ENCODE measurements around the gene PARD3. TPM values are rescaled to one million over a fixed set of nuclear protein-coding genes. Genes with fewer than 3 reads are reported as not detected.

PARD3 gene
- total RNA-seq, 3 donors from 2014 or later: 48.2 to 93.7 (median 60.6) TPM

DNA sequence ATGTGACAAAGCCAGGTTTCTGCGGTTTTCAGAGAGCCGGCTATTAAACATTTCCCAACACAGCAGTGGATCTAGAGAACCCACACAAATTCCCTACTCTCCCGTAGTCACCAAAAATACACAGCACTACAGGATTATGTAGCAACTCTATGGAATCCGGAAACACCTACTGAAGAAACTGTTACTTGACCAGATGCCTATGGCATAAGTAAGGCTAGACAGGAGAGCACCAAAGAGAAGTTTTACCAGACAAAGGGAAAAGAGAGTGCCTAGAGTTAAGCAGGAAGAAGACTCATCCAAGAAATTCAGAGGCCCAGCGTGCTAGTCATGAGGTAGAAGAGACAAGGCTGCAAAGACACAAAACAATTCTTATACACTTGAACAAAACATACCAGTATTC lies 321.1 kb downstream of the PARD3 start:
- Histone ChIP-seq H3K36me3 (no peaks in the 10 kb centered on the region), H3K4me3 (no peak overlapping the region), H3K27me3 (no peaks in the 10 kb centered on the region), H3K27ac (no peak overlapping the region), H3K9me3 (no peaks in the 10 kb centered on the region), H3K4me1 (no peaks in the 10 kb centered on the region)
- no peak for DNase-seq (ENCODE audit: low spot score in 2 of 2)
- TF ChIP-seq POLR2A (IDR thresholded peaks at IDR 0.05): no peak
- no peak for TF ChIP-seq POLR2AphosphoS5 (IDR thresholded peaks at IDR 0.05)
- TF ChIP-seq, protein P1, sequence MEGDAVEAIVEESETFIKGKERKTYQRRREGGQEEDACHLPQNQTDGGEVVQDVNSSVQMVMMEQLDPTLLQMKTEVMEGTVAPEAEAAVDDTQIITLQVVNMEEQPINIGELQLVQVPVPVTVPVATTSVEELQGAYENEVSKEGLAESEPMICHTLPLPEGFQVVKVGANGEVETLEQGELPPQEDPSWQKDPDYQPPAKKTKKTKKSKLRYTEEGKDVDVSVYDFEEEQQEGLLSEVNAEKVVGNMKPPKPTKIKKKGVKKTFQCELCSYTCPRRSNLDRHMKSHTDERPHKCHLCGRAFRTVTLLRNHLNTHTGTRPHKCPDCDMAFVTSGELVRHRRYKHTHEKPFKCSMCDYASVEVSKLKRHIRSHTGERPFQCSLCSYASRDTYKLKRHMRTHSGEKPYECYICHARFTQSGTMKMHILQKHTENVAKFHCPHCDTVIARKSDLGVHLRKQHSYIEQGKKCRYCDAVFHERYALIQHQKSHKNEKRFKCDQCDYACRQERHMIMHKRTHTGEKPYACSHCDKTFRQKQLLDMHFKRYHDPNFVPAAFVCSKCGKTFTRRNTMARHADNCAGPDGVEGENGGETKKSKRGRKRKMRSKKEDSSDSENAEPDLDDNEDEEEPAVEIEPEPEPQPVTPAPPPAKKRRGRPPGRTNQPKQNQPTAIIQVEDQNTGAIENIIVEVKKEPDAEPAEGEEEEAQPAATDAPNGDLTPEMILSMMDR (IDR thresholded peaks at IDR 0.05): no peak
- intact Hi-C loops (cut with DNase I; ENCODE audit: low total_unique reads): no loop called here

DNA sequence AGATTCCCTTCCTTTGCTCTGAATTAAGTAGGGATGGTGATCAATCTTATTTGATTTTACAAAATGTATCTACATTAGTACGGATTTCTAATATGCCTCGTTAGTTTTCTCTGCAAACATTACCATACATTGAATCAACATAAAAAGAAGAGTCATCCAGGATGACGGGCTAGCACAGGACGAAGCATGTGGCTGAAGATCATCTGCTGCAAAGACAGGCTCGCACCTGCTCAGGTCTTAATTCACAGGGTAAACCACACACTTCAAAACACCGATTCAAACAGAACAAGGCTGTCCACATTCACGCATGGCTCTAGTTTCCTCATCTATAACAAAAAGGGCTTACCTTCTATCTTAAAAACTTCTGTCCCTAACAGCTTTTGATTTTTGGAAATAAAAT lies 323.0 kb downstream of the PARD3 start:
- no peak overlapping the region for H3K4me3 ChIP-seq
- intact Hi-C loops (cut with DNase I; ENCODE audit: low total_unique reads): no loop called here
- no peak for DNase-seq (ENCODE audit: low spot score in 2 of 2)
- no peaks in the 10 kb centered on the region for H3K4me1 ChIP-seq
- H3K27ac ChIP-seq: no peak overlapping the region
- no peaks in the 10 kb centered on the region for H3K27me3 ChIP-seq
- no peaks in the 10 kb centered on the region for H3K36me3 ChIP-seq
- H3K9me3 ChIP-seq: no peaks in the 10 kb centered on the region
- TF ChIP-seq, protein P1 (IDR thresholded peaks at IDR 0.05): no peak
- no peak for TF ChIP-seq POLR2A (IDR thresholded peaks at IDR 0.05)

DNA sequence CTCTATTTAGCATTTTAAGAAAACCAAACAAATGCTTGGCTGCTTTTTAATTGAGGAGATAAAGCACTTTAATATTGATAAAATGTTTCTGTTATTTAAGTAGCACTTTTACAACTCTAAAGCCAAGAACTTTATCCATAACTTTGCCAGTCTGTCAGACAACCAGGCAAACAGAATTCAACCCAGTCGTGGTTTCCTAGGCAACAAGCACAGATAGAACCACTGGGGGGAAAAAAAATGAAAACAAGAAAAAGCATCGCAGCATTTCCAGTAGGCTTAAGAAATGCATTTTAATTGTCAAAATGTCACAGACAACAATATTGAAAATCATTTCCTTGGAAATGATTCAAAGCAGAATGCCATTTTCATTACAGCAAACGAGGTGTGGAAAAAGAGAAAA lies 323.4 kb downstream of the PARD3 start:
- H3K4me3 ChIP-seq: no peak overlapping the region
- intact Hi-C loops (cut with DNase I; ENCODE audit: low total_unique reads): no loop called here
- TF ChIP-seq POLR2A (IDR thresholded peaks at IDR 0.05) (no peak), POLR2AphosphoS5 (IDR thresholded peaks at IDR 0.05) (no peak)
- TF ChIP-seq, protein P1 (IDR thresholded peaks at IDR 0.05): no peak
- no peak overlapping the region for H3K27ac ChIP-seq
- H3K9me3 ChIP-seq: no peaks in the 10 kb centered on the region
- H3K36me3 ChIP-seq: no peaks in the 10 kb centered on the region
- no peaks in the 10 kb centered on the region for H3K27me3 ChIP-seq
- DNase-seq (ENCODE audit: low spot score in 2 of 2): no peak
- H3K4me1 ChIP-seq: no peaks in the 10 kb centered on the region

DNA sequence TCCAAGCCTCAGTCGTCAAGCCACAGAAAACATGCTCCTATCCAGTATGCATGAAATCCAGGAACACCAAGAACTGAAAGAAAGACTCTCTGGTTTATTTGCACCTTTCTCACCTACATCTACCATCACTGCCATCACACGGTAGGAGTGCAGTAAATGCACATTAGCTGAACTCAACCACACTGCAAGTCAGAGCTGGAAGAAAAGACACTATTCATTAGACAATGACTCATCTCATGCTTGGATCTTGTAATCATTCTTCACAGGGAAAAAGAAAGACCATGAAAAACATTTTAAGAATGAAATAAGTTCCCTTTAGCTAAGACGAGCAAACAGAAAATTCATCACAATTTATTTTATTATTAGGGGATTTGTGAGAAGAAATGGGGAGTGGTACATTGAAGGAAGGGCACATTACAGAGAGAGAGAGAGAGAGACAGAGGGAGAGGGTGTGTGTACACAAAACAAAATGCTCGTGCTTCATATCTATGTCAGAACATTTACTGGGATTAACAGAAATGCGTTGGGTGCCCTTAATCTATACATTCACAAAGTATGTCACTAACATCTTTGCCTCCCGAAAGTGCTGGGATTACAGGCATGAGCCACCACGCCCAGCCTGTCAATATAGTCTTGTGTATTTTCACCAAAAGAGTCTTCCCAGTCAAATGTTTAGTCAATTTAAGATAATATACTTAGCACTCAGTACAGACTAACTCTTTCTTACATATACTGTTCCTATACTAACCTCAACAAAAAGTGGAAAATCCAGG lies 324.9 kb downstream of the PARD3 start:
- intact Hi-C loops (cut with DNase I; ENCODE audit: low total_unique reads): no loop called here
- no peak for TF ChIP-seq POLR2AphosphoS5 (IDR thresholded peaks at IDR 0.05)
- TF ChIP-seq, protein P1 (IDR thresholded peaks at IDR 0.05): no peak
- TF ChIP-seq POLR2A (IDR thresholded peaks at IDR 0.05): no peak
- peak overlapping the region; percentile 61 to 75 for H3K27ac ChIP-seq

DNA sequence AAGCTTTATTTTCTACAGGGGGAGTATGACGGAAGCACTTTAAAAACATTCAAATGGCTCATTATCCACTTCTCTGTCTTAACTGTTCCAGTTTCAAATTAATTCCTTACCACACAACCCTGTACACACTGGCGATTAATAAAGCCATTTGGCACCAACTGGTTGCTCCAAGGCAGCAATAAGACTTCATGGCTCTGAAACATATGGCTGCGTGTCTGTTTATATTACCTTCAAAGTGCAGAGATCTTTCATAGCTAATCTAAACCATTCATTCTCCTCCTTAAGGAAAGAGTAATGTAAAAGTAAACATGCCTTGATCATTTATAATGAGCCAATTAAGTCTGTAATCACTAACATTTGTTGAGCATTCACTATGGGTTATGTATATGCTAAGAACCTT lies 325.7 kb downstream of the PARD3 start:
- no peak for DNase-seq (ENCODE audit: low spot score in 2 of 2)
- Histone ChIP-seq H3K9me3 (no peaks in the 10 kb centered on the region), H3K27ac (no peak overlapping the region), H3K4me3 (no peak overlapping the region), H3K27me3 (no peaks in the 10 kb centered on the region), H3K4me1 (no peaks in the 10 kb centered on the region), H3K36me3 (no peaks in the 10 kb centered on the region)
- TF ChIP-seq POLR2AphosphoS5 (IDR thresholded peaks at IDR 0.05) (no peak), POLR2A (IDR thresholded peaks at IDR 0.05) (no peak)
- TF ChIP-seq, protein P1 (IDR thresholded peaks at IDR 0.05): no peak
- intact Hi-C loops (cut with DNase I; ENCODE audit: low total_unique reads): no loop called here

More for the DNA sequence above, 324.9 kb downstream of the PARD3 start:
- no peak for DNase-seq (ENCODE audit: low spot score in 2 of 2)
- H3K36me3 ChIP-seq: no peaks in the 10 kb centered on the region
- H3K9me3 ChIP-seq: no peaks in the 10 kb centered on the region
- H3K27me3 ChIP-seq: no peaks in the 10 kb centered on the region
- no peak overlapping the region for H3K4me3 ChIP-seq
- no peaks in the 10 kb centered on the region for H3K4me1 ChIP-seq
